Osteocyte (in vitro differentiated cells): ENCODE results near the gene KIAA0930. TPM values are rescaled to one million over a fixed set of nuclear protein-coding genes. Genes with fewer than 3 reads are reported as not detected.

Experiments used
- DNase-seq: peaks from one replicate; pipeline ENCODE4 v3.0.0; 2021; ENCODE audit warnings: mixed read lengths; ENCODE audit not compliant: unreplicated experiment; ENCODE audit errors: extremely low spot score
- H3K27ac Mint-ChIP-seq: one replicate; pipeline ENCODE4 v1.8.0; 2021; ENCODE audit warnings: mild to moderate bottlenecking, mixed read lengths; ENCODE audit not compliant: unreplicated experiment
- H3K27me3 Mint-ChIP-seq: one replicate; pipeline ENCODE4 v1.8.0; 2021; ENCODE audit warnings: mixed read lengths; ENCODE audit not compliant: unreplicated experiment
- H3K36me3 Mint-ChIP-seq: one replicate; pipeline ENCODE4 v1.8.0; 2021; ENCODE audit warnings: mixed read lengths; ENCODE audit not compliant: unreplicated experiment
- H3K4me1 Mint-ChIP-seq: one replicate; pipeline ENCODE4 v1.8.0; 2021; ENCODE audit warnings: mixed read lengths; ENCODE audit not compliant: unreplicated experiment
- H3K4me3 Mint-ChIP-seq: one replicate; pipeline ENCODE4 v1.8.0; 2021; ENCODE audit warnings: mild to moderate bottlenecking, moderate library complexity, mixed read lengths; ENCODE audit not compliant: unreplicated experiment
- H3K9me3 Mint-ChIP-seq: one replicate; pipeline ENCODE4 v1.8.0; 2021; ENCODE audit warnings: mixed read lengths; ENCODE audit not compliant: unreplicated experiment
- microRNA-seq: library from miRNA; unstranded; fragments of <30 nt; microRNA quantifications from one replicate; pipeline ENCODE4 v1.1.0, GENCODE V29; 2020; ENCODE audit not compliant: unreplicated experiment
- total RNA-seq: library from RNA; stranded (reverse); gene quantifications from 2 replicates; pipeline ENCODE4 v1.2.1, GENCODE V29; 2021
- TF ChIP-seq, protein P1 (sequence below): fragments of 200-600 bp; sonication (generic); IDR thresholded peaks from 2 replicates; pipeline ENCODE4 v1.5.0; 2021; ENCODE audit warnings: antibody characterized with exemption, mild to moderate bottlenecking, moderate library complexity

KIAA0930 gene
- total RNA-seq, 1 donor from 2014 or later, result 53.1 TPM

DNA sequence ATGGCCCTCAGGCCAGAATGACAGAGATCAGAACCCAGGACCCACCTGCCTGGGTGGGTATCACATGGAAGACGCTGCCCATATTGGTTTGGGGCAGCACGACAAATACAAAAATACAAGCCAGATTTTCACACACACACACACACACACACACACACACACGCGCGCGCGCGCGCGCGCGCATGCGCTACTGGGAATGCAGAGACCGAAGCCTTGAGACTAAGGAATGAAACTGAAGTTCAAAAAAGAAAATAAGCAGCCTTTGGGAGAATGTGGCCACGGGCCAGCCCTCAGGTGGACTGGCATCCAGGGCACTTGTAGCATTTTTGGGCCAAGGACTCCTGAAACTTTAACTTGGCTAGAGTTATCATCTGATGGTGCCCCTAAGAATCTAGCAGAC lies 98.3 kb downstream of the KIAA0930 start:
- Mint-ChIP-seq H3K27ac (no peak overlapping the region), H3K36me3 (peaks cover 16% of the 10 kb centered on the region), H3K4me3 (no peak overlapping the region), H3K4me1 (no peaks in the 10 kb centered on the region), H3K9me3 (peaks cover 12% of the 10 kb centered on the region), H3K27me3 (no peaks in the 10 kb centered on the region)
- DNase-seq, result no peak
- TF ChIP-seq, protein P1, sequence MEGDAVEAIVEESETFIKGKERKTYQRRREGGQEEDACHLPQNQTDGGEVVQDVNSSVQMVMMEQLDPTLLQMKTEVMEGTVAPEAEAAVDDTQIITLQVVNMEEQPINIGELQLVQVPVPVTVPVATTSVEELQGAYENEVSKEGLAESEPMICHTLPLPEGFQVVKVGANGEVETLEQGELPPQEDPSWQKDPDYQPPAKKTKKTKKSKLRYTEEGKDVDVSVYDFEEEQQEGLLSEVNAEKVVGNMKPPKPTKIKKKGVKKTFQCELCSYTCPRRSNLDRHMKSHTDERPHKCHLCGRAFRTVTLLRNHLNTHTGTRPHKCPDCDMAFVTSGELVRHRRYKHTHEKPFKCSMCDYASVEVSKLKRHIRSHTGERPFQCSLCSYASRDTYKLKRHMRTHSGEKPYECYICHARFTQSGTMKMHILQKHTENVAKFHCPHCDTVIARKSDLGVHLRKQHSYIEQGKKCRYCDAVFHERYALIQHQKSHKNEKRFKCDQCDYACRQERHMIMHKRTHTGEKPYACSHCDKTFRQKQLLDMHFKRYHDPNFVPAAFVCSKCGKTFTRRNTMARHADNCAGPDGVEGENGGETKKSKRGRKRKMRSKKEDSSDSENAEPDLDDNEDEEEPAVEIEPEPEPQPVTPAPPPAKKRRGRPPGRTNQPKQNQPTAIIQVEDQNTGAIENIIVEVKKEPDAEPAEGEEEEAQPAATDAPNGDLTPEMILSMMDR, result no peak

Small RNA genes within 50 kb of the gene (microRNA-seq; reads per million reads assigned to microRNA genes)
- gene MIR1249, result 11.5 reads per million, percentile 15 among the genes with 10 or more reads in this experiment

Other genes starting within 250 kb of the KIAA0930 start
- gene PHF21B, start 230.9 kb downstream of the KIAA0930 start, total RNA-seq, result 0.54 TPM in 1 of 2 replicates, not detected in the other
- 44.1 and 48.3 TPM in 2 replicates for gene NUP50, start 77.0 kb downstream of the KIAA0930 start, total RNA-seq
- not detected in 2 replicates for gene UPK3A, start 44.1 kb upstream of the KIAA0930 start, total RNA-seq
- 101 and 110 TPM in 2 replicates for gene FAM118A, start 69.0 kb upstream of the KIAA0930 start, total RNA-seq
- not detected in 2 replicates for gene SMC1B, start 172.7 kb upstream of the KIAA0930 start, total RNA-seq
- 0.56 and 0.68 TPM in 2 replicates for gene RIBC2, start 172.8 kb upstream of the KIAA0930 start, total RNA-seq